ENCODE data around the gene ZMYM1.

- TF ChIP-seq CTCF (IDR thresholded peaks at IDR 0.05; ENCODE audit: low read depth, low read length) (no peak), EZH2phosphoT487 (IDR thresholded peaks at IDR 0.05; ENCODE audit: low read depth) (no peak)
These were observed 72.0 kb downstream of the ZMYM1 start for GRCh38 chr1:35151220-35151619.

Data from OCI-LY3 (cell line).